Articular chondrocyte of knee joint (primary cell): ENCODE results near the gene LRRC66. TPM values are rescaled to one million over a fixed set of nuclear protein-coding genes. Genes with fewer than 3 reads are reported as not detected.

Source experiments
- small RNA-seq: library from RNA; depleted of rRNA; stranded (forward); fragments of <200 nt; gene quantifications from one replicate; pipeline ENCODE3, GENCODE V24; 2012
- total RNA-seq: library from RNA; depleted of rRNA; stranded (reverse); fragments of >200 nt; gene quantifications from 2 replicates; pipeline ENCODE4 v1.2.3, GENCODE V29; 2012

Gene LRRC66, protein sequence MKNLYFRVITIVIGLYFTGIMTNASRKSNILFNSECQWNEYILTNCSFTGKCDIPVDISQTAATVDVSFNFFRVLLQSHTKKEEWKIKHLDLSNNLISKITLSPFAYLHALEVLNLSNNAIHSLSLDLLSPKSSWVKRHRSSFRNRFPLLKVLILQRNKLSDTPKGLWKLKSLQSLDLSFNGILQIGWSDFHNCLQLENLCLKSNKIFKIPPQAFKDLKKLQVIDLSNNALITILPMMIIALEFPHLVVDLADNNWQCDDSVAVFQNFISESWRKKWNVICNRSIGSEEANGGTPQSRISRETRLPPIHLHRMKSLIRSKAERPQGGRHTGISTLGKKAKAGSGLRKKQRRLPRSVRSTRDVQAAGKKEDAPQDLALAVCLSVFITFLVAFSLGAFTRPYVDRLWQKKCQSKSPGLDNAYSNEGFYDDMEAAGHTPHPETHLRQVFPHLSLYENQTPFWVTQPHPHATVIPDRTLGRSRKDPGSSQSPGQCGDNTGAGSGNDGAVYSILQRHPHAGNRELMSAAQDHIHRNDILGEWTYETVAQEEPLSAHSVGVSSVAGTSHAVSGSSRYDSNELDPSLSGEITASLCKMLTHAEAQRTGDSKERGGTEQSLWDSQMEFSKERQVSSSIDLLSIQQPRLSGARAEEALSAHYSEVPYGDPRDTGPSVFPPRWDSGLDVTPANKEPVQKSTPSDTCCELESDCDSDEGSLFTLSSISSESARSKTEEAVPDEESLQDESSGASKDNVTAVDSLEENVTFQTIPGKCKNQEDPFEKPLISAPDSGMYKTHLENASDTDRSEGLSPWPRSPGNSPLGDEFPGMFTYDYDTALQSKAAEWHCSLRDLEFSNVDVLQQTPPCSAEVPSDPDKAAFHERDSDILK
- 1.0 and 1.4 TPM in 2 replicates for total RNA-seq

DNA sequence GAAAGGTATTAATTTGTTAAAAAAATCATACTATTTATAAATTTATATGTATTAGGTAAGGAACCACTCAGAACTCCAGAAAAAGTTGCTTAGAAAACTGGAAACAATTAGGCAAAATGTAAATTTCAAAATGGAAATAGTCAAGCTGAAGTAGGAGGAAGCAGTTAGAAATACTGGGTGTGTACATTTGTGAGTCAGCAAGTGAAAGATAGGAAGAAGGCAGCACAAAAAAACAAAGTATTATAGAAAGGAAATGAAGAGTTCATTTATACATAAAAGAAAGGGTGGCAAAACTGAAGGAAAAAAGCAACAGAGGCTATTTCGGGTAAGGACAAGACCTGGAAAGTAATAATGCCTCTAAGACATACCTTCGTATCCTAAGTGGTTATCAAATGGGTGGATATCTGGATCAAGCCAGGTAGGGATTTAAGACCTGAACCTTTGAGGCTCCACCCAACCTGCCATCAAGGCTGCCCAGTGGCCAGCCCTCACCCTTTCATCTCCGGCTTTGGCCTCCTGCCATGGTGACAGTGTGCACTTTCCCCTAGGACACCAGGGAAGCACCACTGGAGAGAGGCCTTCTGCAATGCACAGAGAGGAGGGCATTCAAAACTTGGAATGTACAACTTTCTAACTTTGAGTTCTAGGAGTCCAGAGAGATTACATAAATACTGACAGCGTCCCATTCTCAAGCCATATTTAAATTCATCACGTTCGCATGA, at the start of gene LRRC66:
Gene LRRC66 (minus strand): TSS at position 428 of the 722 bp plus-strand sequence. CDS start 2,750 bp downstream, outside the sequence.

DNA sequence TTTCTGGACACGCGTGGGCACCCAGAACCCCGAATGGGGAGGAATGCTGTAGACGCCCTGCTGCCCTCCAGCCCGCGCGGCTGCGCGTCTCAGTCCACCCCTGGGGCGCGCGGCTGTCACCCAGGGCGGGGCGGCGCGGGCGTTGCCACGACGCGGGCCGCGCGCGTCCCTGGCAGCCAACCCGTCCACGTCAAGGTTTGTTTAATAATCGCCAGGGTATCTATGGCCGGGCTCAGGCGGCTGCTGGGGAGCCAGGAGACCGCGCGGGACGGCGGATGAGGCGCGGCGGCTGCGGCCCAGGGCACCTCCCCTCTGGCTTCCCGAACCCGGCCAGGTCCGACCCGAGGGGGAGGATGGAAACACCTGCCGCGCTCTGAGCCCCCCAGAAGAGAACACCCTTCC, 31.1 kb upstream of the LRRC66 start, which contains the start of gene SPATA18:
Gene SPATA18 (plus strand): TSS at position 92 of the 402 bp plus-strand sequence. CDS start 401 bp downstream, outside the sequence.

DNA sequence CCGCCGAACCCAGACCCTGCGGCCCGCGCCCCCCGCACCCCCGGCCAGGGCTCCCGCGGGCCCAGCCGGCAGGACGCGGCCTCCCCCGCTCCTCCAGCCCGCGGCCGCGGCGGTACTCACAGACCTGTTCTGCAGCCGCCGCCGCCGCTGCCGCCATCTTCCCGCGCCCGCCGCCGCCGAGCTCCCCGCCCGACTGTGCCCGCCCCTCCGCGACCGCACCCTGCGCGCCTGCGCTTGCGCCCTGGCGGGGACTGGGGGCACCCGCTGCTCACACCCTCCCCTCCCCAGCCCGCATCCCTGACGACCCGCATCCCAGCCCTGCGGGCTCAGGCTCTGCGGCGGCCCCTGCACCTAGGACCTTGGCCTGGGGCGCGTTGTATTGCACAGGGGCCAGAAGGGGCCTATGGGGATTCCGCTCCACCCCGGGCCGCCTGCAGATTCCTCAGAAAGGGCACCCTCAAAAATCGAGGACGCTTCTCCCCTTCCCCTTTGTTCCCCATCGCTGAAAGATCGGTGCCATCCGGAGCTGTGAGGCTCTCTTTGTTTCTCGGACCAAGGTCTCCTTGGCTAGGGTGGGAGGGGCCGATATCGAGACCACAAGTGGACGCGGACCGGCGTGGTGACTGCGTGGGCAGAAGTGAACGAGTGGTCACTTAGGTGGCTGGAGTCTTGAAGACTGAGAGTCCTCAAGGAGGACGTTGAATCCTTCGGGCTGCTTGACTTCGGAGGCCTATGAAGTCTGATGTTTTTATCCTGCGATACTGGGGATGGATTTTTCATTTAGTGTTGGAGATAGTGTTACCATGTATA, 18.1 kb upstream of the LRRC66 start, which contains the start of gene SGCB:
Gene SGCB (minus strand): TSS at position 197 of the 810 bp plus-strand sequence. CDS start 40 bp downstream, at position 157.

Small RNAs within 50 kb of the gene (small RNA-seq; reads per million reads assigned to genes)
- not detected for gene AC104784.1

Other genes starting within 250 kb of the LRRC66 start
- 74.3 and 75.8 TPM in 2 replicates for gene DCUN1D4, start 177.2 kb downstream of the LRRC66 start, total RNA-seq
- 49.8 and 55.1 TPM in 2 replicates for gene SGCB, start 17.9 kb upstream of the LRRC66 start, total RNA-seq
- gene SPATA18, start 30.9 kb upstream of the LRRC66 start, total RNA-seq: 10.7 and 26.6 TPM in 2 replicates